Measurements from ENCODE around the gene HERC3.

The HERC3 gene

GRCh38 chr4:88661739-88662138 lies 69.5 kb downstream of the HERC3 start:
- DNase-seq, result no peak

GRCh38 chr4:88672987-88673386 lies 80.7 kb downstream of the HERC3 start:
- peak; percentile 2 for DNase-seq

- DNase-seq, result no peak
Measured at GRCh38 chr4:88673886-88674285, 81.6 kb downstream of the HERC3 start.

DNA sequence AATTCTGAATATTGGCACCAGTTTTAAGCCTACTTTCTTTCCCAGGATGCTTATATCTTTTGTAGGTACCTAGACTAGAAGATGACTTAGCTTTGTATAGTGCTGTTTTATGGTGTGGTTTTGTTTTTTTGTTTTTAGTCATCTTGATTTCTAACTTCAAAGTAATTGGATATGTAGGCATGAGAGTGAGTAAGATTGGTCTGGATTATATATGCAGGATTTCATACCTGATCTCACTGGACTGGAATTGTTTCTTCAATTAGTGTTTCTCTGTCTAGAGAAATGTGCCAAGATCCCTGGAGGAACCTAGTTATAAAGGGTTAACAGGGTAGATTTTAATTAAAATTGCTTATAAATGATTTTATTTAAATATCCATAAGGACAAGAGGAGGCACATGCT lies 82.3 kb downstream of the HERC3 start:
- DNase-seq, result no peak

DNA sequence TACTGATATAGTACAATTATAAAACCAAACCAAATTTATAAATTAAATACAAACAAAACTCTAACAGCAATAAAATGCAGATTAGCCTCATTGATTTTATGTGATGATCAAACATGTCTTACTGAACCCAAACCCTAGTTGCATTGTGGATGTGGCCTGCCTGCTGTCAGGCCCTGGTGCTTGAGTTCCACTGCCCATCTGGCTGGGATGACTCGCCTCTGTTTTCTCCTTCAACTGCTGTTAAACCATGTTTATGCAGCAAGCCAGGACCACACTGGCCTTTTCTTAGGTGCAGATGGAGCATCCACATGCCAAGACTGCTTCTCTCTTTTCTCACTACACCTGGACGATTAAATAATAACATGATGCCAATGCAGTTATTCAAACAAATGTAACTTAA lies 82.7 kb downstream of the HERC3 start:
- peak; percentile 17 for DNase-seq

GRCh38 chr4:88675543-88675942 lies 83.3 kb downstream of the HERC3 start:
- DNase-seq, result no peak

DNA sequence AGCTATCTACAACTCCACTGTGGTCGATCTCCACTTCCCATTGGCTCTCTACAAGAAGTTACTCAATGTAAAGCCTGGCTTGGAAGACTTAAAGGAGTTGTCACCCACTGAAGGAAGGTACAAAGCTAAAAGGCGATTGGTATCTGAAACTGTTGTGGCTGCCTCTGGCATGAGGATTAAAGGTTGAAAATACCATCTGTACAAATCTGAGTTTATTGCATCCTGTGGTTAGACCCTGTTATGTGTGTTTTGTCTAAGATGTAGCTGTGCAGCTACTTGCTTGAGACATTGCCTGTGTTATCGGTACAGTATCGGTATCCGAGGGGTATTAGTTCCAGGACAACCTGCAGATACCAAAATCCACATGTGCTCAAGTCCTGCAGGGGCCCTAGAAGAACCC lies 88.9 kb downstream of the HERC3 start:
- DNase-seq, result no peak

DNA sequence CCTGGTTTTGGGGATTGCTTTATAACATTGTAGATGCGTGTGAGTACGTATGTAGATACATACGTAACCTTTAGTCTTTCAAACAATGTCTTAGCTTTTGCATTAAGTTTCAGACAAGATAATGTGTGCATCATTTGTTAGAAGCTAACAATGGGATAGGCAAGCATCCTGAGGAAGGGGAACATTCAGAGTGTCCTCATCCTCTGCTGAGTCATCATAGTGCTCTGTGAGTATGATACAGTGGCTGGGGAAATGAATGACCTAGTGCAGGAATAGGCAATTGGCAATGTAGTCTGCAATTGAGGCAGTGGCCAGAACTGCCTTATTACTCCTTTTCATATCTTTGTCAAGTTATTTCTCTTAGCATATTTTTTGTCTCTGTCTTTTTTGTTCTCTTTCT lies 98.1 kb downstream of the HERC3 start:
- DNase-seq, result no peak

- DNase-seq, result no peak
Measured at GRCh38 chr4:88693792-88694191, 101.5 kb downstream of the HERC3 start.

DNA sequence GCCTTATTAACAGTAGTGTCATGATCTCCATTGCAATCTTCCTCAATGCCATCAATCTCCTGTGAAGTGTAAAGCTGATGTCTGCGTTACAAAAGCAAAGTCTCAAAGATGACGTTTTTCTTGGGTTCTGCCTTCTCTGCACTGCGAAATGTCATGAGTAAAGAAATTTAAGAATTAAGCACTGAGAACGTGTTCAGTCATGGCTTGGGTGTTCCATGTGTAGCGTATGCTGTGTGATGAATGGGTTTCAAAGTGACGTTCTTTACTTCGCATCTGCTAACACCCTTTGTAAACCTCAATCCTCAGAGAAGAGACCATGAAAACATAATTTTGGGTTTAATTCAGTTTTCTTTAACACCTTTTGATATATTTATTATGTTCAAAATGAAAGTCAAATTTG lies 104.3 kb downstream of the HERC3 start:
- no peak for DNase-seq

- no peak for DNase-seq
Measured at GRCh38 chr4:88697141-88697540, 104.9 kb downstream of the HERC3 start.

- DNase-seq, result no peak
Measured at GRCh38 chr4:88697588-88698329, 105.5 kb downstream of the HERC3 start, which contains the start of gene NAP1L5. NAP1L5 (minus strand) TSS chr4:88697829; CDS start chr4:88697754, 75 bp downstream.

- DNase-seq, result no peak
Measured at GRCh38 chr4:88698519-88698918, 106.2 kb downstream of the HERC3 start.

GRCh38 chr4:88702782-88703181 lies 110.5 kb downstream of the HERC3 start:
- DNase-seq, result no peak

- no peak for DNase-seq
Measured at GRCh38 chr4:88705223-88705622, 112.9 kb downstream of the HERC3 start.

GRCh38 chr4:88705805-88706492 lies 113.7 kb downstream of the HERC3 start:
- no peak for DNase-seq

- no peak for DNase-seq
Measured at GRCh38 chr4:88706574-88706973, 114.3 kb downstream of the HERC3 start.

GRCh38 chr4:88709989-88710388 lies 117.7 kb downstream of the HERC3 start:
- no peak for DNase-seq

DNA sequence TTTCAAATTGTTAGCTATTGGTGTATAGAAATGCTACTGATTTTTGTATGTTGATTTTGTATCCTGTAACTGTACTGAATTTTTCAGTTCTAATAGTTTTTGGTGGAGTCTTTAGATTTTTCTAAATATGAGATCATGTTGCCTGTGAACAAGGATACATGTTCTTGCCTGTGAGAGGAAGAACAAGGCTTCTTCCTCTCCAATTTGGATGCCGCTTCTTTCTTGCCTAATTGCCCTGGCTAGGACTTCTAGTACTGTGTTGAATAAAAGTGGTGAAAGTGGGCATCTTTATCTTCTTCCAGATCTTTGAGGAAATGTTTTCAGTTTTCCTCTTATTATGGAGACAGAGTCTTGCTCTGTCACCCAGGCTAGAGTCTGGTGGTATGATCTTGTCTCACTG lies 121.5 kb downstream of the HERC3 start:
- DNase-seq, result no peak

GRCh38 chr4:88718098-88718497 lies 125.8 kb downstream of the HERC3 start:
- DNase-seq, result no peak

DNA sequence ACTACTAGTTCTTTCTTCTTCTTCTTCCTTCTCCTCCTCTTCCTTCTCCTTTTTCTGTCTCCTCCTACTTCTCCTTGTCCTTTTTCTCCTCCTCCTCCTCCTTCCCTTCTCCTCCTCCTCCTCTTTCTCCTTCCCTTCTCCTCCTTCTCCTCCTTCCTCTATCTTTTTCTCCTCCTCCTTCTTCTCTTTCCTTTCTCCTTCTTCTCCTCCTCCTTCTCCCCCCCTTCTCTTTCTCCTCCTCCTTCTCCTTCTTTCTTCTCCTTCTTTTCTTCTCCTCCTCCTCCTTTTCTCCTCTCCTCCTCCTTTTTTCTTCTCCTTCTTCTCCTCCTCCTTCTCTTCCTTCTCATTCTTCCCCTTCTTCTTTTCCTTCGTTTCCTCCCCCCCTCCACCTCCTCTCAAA lies 127.1 kb downstream of the HERC3 start:
- no peak for DNase-seq

DNA sequence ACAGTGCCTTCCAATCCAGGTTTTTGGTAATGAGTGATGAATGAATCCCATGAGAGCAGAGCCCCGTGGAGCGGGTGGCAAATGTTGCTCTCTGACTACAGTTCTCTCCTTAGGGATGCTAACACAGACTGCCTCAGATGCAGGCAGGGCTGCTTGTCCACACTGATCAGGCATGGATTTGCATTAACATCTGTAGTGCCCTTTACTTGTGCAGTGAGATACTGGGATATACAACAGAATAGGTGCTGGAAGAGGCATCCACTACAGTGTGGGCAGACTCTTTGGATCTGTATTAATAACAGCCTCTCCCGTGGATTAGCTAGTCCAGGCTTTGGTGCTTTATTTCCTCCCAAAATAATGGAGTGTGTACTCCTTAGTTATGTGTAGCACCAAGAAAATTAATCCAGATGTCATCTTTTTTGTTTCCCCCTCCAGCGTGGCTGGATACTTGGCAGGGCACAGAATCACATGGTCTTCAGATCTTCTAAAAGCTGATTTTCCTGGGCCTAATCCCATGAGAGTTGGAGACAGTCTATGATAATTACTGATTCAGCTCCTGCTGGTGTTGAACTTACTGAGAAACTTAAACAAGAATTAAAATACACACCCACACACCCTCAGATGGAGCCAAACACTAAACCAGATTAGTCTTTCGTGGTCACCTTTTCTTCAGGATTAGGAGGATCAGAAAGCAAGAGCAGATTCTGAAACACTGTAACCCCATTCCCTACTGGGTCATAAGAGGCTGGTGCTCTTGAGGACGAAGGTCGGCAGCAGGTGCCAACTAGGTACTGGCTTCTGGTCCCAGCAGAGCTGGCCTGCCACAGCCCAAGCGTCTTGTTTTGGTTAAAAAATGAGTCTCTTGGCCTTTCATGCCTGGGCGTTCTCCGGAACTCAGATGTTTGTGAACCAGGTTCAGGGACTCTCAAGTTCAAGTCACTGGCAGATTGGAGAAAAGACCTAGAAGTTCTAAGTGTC lies 128.5 kb downstream of the HERC3 start:
- DNase-seq, result no peak

DNA sequence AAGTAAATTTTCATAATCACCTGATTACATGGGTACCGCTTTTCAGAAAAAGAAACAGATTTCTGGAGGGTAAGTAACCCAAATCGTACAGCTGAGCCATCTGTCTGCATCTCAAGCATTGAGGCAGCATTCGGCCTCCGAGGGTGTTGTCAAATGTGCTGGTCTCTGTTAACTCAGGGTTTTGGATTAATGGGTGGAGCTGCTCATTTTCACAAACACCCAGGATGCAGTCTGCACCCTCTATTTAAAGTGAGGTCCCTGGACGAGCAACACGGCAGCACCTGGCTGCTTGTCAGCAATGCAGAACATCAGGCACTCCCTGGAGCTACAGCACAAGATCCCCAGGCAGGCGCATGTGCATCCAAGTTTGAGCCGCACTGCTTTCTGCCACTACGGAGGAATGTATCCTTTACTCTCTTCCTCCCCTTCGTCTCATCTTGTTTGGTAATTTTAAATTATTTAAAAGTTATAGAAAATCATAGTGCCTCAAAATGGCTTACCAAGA lies 130.0 kb downstream of the HERC3 start:
- DNase-seq, result no peak
